ENCODE results near the gene ANP32A.

DNA sequence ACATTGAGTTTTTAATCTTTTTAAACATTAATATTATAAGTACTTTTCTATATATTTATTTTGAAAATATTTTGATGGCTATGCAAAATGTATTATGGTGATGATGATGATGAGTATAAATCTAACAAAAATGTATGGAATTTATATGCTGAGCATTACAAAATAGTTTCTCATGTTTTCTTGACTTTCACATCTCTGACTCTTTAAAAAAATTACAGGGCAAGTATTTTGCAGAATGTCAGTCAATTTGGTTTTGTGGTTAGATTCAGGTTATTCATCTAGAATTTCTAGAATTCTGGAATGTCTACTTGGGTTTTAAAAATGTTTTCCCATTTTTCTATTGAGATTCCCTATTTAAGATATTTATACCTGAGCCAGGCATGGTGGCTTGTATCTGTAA is 41.7 kb upstream of the ANP32A start:
- TF ChIP-seq, protein P1, sequence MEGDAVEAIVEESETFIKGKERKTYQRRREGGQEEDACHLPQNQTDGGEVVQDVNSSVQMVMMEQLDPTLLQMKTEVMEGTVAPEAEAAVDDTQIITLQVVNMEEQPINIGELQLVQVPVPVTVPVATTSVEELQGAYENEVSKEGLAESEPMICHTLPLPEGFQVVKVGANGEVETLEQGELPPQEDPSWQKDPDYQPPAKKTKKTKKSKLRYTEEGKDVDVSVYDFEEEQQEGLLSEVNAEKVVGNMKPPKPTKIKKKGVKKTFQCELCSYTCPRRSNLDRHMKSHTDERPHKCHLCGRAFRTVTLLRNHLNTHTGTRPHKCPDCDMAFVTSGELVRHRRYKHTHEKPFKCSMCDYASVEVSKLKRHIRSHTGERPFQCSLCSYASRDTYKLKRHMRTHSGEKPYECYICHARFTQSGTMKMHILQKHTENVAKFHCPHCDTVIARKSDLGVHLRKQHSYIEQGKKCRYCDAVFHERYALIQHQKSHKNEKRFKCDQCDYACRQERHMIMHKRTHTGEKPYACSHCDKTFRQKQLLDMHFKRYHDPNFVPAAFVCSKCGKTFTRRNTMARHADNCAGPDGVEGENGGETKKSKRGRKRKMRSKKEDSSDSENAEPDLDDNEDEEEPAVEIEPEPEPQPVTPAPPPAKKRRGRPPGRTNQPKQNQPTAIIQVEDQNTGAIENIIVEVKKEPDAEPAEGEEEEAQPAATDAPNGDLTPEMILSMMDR (IDR thresholded peaks at IDR 0.05), result no peak
- no peak for TF ChIP-seq ZFX (IDR thresholded peaks at IDR 0.05; ENCODE audit: borderline replicate concordance)
